Measurements from ENCODE around the gene KRT27. TPM values are rescaled to one million over a fixed set of nuclear protein-coding genes. Genes with fewer than 3 reads are reported as not detected.

KRT27 gene
- total RNA-seq: not detected

GRCh38 chr17:40782450-40782849, at the start of gene KRT27:
Gene KRT27 (minus strand): TSS chr17:40782550. CDS start chr17:40782493, 57 bp downstream.
- Mint-ChIP-seq H3K4me1 (ENCODE audit: low read depth) (no peaks in the 10 kb centered on the region), H3K9me3 (ENCODE audit: insufficient read depth) (no peaks in the 10 kb centered on the region), H3K4me3 (no peak within 1 kb of the TSS), H3K27ac (no peak within 1 kb of the TSS), H3K27me3 (ENCODE audit: low read depth) (peaks cover 31% of the 10 kb centered on the region), H3K36me3 (ENCODE audit: low read depth) (no peaks in the 10 kb centered on the region)
- DNase-seq (no peak), ATAC-seq (no peak)
- POLR2A ChIA-PET: no interaction called here
- CTCF ChIA-PET: no interaction called here

GRCh38 chr17:40830085-40830776, 47.9 kb upstream of the KRT27 start:
- Mint-ChIP-seq H3K9me3 (ENCODE audit: insufficient read depth) (peaks cover 5% of the 10 kb centered on the region), H3K27ac (no peak overlapping the region), H3K27me3 (ENCODE audit: low read depth) (peaks cover 2% of the 10 kb centered on the region), H3K4me3 (no peak overlapping the region), H3K4me1 (ENCODE audit: low read depth) (peaks cover 21% of the 10 kb centered on the region), H3K36me3 (ENCODE audit: low read depth) (peaks cover 9% of the 10 kb centered on the region)
- no peak for DNase-seq
- ChIA-PET POLR2A (no interaction called here), CTCF (no interaction called here)
- ATAC-seq: no peak

GRCh38 chr17:40828454-40829044, 46.2 kb upstream of the KRT27 start:
- Mint-ChIP-seq H3K9me3 (ENCODE audit: insufficient read depth) (peaks cover 5% of the 10 kb centered on the region), H3K4me3 (no peak overlapping the region), H3K4me1 (ENCODE audit: low read depth) (peaks cover 27% of the 10 kb centered on the region), H3K36me3 (ENCODE audit: low read depth) (peaks cover 6% of the 10 kb centered on the region), H3K27ac (no peak overlapping the region), H3K27me3 (ENCODE audit: low read depth) (peaks cover 2% of the 10 kb centered on the region)
- ChIA-PET POLR2A (interaction anchor here (1.5 kb wide), 1 partner anchor 10 kb away, joined by 5 read pairs; no protein-coding TSS in a partner anchor), CTCF (interaction anchor here (0.6 to 1.7 kb wide), 4 partner anchors 10 to 821 kb away, joined by 3 to 7 read pairs (median 4); no protein-coding TSS in a partner anchor)
- DNase-seq (no peak), ATAC-seq (no peak)

- Mint-ChIP-seq H3K4me3 (peak overlapping the region; percentile 2), H3K9me3 (ENCODE audit: insufficient read depth) (peaks cover 5% of the 10 kb centered on the region), H3K4me1 (ENCODE audit: low read depth) (peaks cover 24% of the 10 kb centered on the region), H3K36me3 (ENCODE audit: low read depth) (peaks cover 6% of the 10 kb centered on the region), H3K27me3 (ENCODE audit: low read depth) (peaks cover 2% of the 10 kb centered on the region), H3K27ac (peak overlapping the region; percentile 54)
- ChIA-PET POLR2A (interaction anchor here (1.5 kb wide), 1 partner anchor 9 kb away, joined by 5 read pairs; no protein-coding TSS in a partner anchor), CTCF (interaction anchor here (0.6 to 1.7 kb wide), 5 partner anchors 9 to 835 kb away, joined by 3 to 7 read pairs (median 4); no protein-coding TSS in a partner anchor)
- no peak for DNase-seq
- ATAC-seq: no peak
Observed at GRCh38 chr17:40827746-40828453, 45.5 kb upstream of the KRT27 start.

- peaks cover 24% of the 10 kb centered on the region for H3K4me1 Mint-ChIP-seq (ENCODE audit: low read depth)
- H3K4me3 Mint-ChIP-seq: no peak overlapping the region
- DNase-seq: no peak
- ChIA-PET POLR2A (no interaction called here), CTCF (no interaction called here)
- no peak for ATAC-seq
- peaks cover 13% of the 10 kb centered on the region for H3K36me3 Mint-ChIP-seq (ENCODE audit: low read depth)
- peaks cover 5% of the 10 kb centered on the region for H3K9me3 Mint-ChIP-seq (ENCODE audit: insufficient read depth)
- no peak overlapping the region for H3K27ac Mint-ChIP-seq
- peaks cover 2% of the 10 kb centered on the region for H3K27me3 Mint-ChIP-seq (ENCODE audit: low read depth)
Observed at GRCh38 chr17:40825599-40825998, 43.2 kb upstream of the KRT27 start.

GRCh38 chr17:40824015-40824832, 41.9 kb upstream of the KRT27 start:
- H3K27ac Mint-ChIP-seq: no peak overlapping the region
- no peak overlapping the region for H3K4me3 Mint-ChIP-seq
- no peaks in the 10 kb centered on the region for H3K9me3 Mint-ChIP-seq (ENCODE audit: insufficient read depth)
- DNase-seq (no peak), ATAC-seq (no peak)
- H3K27me3 Mint-ChIP-seq (ENCODE audit: low read depth): peaks cover 2% of the 10 kb centered on the region
- ChIA-PET CTCF (no interaction called here), POLR2A (no interaction called here)
- peaks cover 36% of the 10 kb centered on the region for H3K4me1 Mint-ChIP-seq (ENCODE audit: low read depth)
- peaks cover 18% of the 10 kb centered on the region for H3K36me3 Mint-ChIP-seq (ENCODE audit: low read depth)

GRCh38 chr17:40822132-40822812, 39.9 kb upstream of the KRT27 start, which contains the start of gene KRT10:
Gene KRT10 (minus strand): TSS chr17:40822614. CDS start chr17:40822585, 29 bp downstream.
- Mint-ChIP-seq H3K4me1 (ENCODE audit: low read depth) (peaks cover 36% of the 10 kb centered on the region), H3K9me3 (ENCODE audit: insufficient read depth) (no peaks in the 10 kb centered on the region), H3K27me3 (ENCODE audit: low read depth) (peaks cover 2% of the 10 kb centered on the region), H3K27ac (no peak within 1 kb of the TSS), H3K4me3 (no peak within 1 kb of the TSS), H3K36me3 (ENCODE audit: low read depth) (peaks cover 30% of the 10 kb centered on the region)
- no peak for ATAC-seq
- ChIA-PET POLR2A (interaction anchor here (0.6 kb wide), 1 partner anchor 683 kb away, joined by 3 read pairs; no protein-coding TSS in a partner anchor), CTCF (interaction anchor here (0.6 to 1.0 kb wide), 2 partner anchors 10 to 34 kb away, joined by 3 read pairs; no protein-coding TSS in a partner anchor)
- no peak for DNase-seq

GRCh38 chr17:40821536-40821935, 39.2 kb upstream of the KRT27 start:
- ATAC-seq (no peak), DNase-seq (no peak)
- Mint-ChIP-seq H3K36me3 (ENCODE audit: low read depth) (peaks cover 36% of the 10 kb centered on the region), H3K4me1 (ENCODE audit: low read depth) (peaks cover 35% of the 10 kb centered on the region), H3K4me3 (no peak overlapping the region), H3K9me3 (ENCODE audit: insufficient read depth) (no peaks in the 10 kb centered on the region), H3K27me3 (ENCODE audit: low read depth) (peaks cover 2% of the 10 kb centered on the region), H3K27ac (no peak overlapping the region)
- CTCF ChIA-PET: interaction anchor here (0.6 to 1.0 kb wide), 2 partner anchors 9 to 35 kb away, joined by 3 read pairs; no protein-coding TSS in a partner anchor
- POLR2A ChIA-PET: interaction anchor here (0.6 kb wide), 1 partner anchor 682 kb away, joined by 3 read pairs; no protein-coding TSS in a partner anchor

- ATAC-seq (no peak), DNase-seq (no peak)
- Mint-ChIP-seq H3K4me3 (peak overlapping the region; percentile 82), H3K27ac (no peak overlapping the region), H3K4me1 (ENCODE audit: low read depth) (peaks cover 32% of the 10 kb centered on the region), H3K27me3 (ENCODE audit: low read depth) (no peaks in the 10 kb centered on the region), H3K36me3 (ENCODE audit: low read depth) (peaks cover 36% of the 10 kb centered on the region), H3K9me3 (ENCODE audit: insufficient read depth) (no peaks in the 10 kb centered on the region)
- CTCF ChIA-PET: interaction anchor here (1.2 to 2.1 kb wide), 4 partner anchors 12 to 37 kb away, joined by 3 to 9 read pairs (median 7); no protein-coding TSS in a partner anchor
- POLR2A ChIA-PET: no interaction called here
Observed at GRCh38 chr17:40820228-40820838, 38.0 kb upstream of the KRT27 start.

GRCh38 chr17:40819528-40820125, 37.3 kb upstream of the KRT27 start:
- ATAC-seq (no peak), DNase-seq (no peak)
- ChIA-PET POLR2A (interaction anchor here (1.5 to 2.0 kb wide), 2 partner anchors 13 to 870 kb away, joined by 4 to 6 read pairs; no protein-coding TSS in a partner anchor), CTCF (interaction anchor here (1.0 to 2.1 kb wide), 8 partner anchors 13 to 876 kb away, joined by 3 to 9 read pairs (median 5); no protein-coding TSS in a partner anchor)
- Mint-ChIP-seq H3K9me3 (ENCODE audit: insufficient read depth) (no peaks in the 10 kb centered on the region), H3K36me3 (ENCODE audit: low read depth) (peaks cover 36% of the 10 kb centered on the region), H3K4me3 (peak overlapping the region; percentile 82), H3K4me1 (ENCODE audit: low read depth) (peaks cover 32% of the 10 kb centered on the region), H3K27ac (peak overlapping the region; percentile 84), H3K27me3 (ENCODE audit: low read depth) (no peaks in the 10 kb centered on the region)

Data from activated CD8-positive, alpha-beta T cell treated with anti-CD3 and anti-CD28 coated beads, Interleukin-2, amount 10 ng/mL, durations not matched to agents 7 days and 5 days (primary cell).